ENCODE results near the gene S100A1. TPM values are rescaled to one million over a fixed set of nuclear protein-coding genes. Genes with fewer than 3 reads are reported as not detected.

Gene S100A1
- total and polyA plus RNA-seq, 2 of the 13 experiments (the other 11 are each of a cell fraction or from before 2014, with no cell fraction given) = 120 to 251 TPM

DNA sequence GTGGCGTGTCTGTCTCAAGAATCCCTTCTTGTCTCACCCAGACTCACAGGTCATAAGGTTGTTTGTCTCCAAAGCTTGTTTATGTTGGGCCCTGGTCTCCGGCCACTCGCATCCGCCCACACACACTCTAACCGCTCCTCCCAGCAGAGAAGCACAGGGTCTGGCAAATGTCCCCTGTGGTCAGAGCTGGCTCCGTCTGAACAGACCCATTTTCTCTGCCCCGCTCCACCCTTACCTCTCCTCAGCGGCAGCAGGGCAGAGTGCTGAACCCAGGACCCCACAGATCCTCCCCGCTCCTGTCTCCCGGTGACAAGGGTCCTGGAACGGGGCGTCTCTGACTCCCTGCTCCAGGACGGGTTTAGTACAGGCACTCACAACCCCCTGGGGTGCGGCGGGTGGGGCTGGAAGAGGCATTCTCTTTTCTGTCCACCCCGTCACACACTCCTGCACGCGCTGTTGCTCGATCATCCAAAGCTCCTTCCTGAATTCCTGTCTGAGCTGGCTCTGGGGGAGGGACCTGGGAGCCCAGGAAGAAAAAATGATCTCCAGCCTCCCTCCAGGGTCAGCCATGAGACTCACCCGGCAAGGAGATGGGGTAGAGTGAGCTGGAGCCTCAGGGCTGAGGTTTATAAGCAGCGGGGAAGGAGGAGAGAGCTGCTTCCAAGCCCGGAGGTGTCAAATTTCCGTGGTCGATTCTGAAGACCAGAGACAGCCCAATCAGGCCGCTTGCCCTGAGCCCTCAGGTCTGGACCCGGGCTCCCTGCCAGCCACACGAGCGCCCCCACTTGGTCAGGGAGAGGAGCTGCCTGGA, 1.1 kb upstream of the S100A1 start, which contains the start of gene S100A13 (continued):
- TF ChIP-seq, protein P1, sequence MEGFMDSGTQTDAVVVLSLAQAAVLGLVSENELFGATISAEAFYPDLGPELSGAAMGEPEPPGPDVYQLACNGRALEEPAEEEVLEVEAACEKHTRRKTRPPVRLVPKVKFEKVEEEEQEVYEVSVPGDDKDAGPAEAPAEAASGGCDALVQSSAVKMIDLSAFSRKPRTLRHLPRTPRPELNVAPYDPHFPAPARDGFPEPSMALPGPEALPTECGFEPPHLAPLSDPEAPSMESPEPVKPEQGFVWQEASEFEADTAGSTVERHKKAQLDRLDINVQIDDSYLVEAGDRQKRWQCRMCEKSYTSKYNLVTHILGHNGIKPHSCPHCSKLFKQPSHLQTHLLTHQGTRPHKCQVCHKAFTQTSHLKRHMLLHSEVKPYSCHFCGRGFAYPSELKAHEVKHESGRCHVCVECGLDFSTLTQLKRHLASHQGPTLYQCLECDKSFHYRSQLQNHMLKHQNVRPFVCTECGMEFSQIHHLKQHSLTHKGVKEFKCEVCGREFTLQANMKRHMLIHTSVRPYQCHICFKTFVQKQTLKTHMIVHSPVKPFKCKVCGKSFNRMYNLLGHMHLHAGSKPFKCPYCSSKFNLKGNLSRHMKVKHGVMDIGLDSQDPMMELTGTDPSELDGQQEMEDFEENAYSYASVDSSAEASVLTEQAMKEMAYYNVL (CRISPR knock-in tag; IDR thresholded peaks at IDR 0.05; ENCODE audit: borderline replicate concordance) = no peak; the same call in 1 of the 2 replicates
- TF ChIP-seq POLR2AphosphoS5 (IDR thresholded peaks at IDR 0.05; ENCODE audit: low read depth, low read length) (peak; percentile 95), SAP130 (CRISPR knock-in tag; IDR thresholded peaks at IDR 0.05; ENCODE audit: low read depth) (peak; percentile 67), NAIF1 (CRISPR knock-in tag; IDR thresholded peaks at IDR 0.05; ENCODE audit: borderline replicate concordance) (peak; percentile 79; the same call in 1 of the 2 replicates), SNAI1 (CRISPR knock-in tag; IDR thresholded peaks at IDR 0.05; ENCODE audit: borderline replicate concordance) (no peak), ETV5 (CRISPR knock-in tag; IDR thresholded peaks at IDR 0.05; ENCODE audit: borderline replicate concordance) (peak; percentile 12; the same call in 1 of the 2 replicates), ATAD3A (CRISPR knock-in tag; IDR thresholded peaks at IDR 0.05) (no peak), POLR2A (IDR thresholded peaks at IDR 0.05; ENCODE audit: insufficient read depth in 1 of 2, low read depth in 2 of 2, low read length in 2 of 2) (peak; percentile 91 to 94), MXI1 (IDR thresholded peaks at IDR 0.05; ENCODE audit: borderline replicate concordance, low read depth, low read length) (peak; percentile 30; the same call in 2 of the 3 replicates), ZNF367 (CRISPR knock-in tag; IDR thresholded peaks at IDR 0.05; ENCODE audit: borderline replicate concordance) (no peak), DDIT3 (CRISPR knock-in tag; IDR thresholded peaks at IDR 0.05) (no peak), BRCA1 (CRISPR knock-in tag; IDR thresholded peaks at IDR 0.05) (no peak), ZNF615 (CRISPR knock-in tag; IDR thresholded peaks at IDR 0.05; ENCODE audit: borderline replicate concordance) (0 out of 2 replicates have a peak, but pooled peaks have one; percentile 33), ZNF839 (CRISPR knock-in tag; IDR thresholded peaks at IDR 0.05; ENCODE audit: borderline replicate concordance) (no peak; the same call in 1 of the 2 replicates), ZNF10 (CRISPR knock-in tag; IDR thresholded peaks at IDR 0.05; ENCODE audit: borderline replicate concordance, low read depth) (no peak), IRF9 (CRISPR knock-in tag; IDR thresholded peaks at IDR 0.05; ENCODE audit: borderline replicate concordance) (peak; percentile 75; the same call in 1 of the 2 replicates), SOX5 (CRISPR knock-in tag; IDR thresholded peaks at IDR 0.05; ENCODE audit: borderline replicate concordance) (0 out of 2 replicates have a peak, but pooled peaks have one; percentile 23), ISL2 (CRISPR knock-in tag; IDR thresholded peaks at IDR 0.05) (0 out of 2 replicates have a peak, but pooled peaks have one; percentile 27), ZMYM2 (CRISPR knock-in tag; IDR thresholded peaks at IDR 0.05) (0 out of 2 replicates have a peak, but pooled peaks have one; percentile 1)
- TF ChIP-seq, protein P2, sequence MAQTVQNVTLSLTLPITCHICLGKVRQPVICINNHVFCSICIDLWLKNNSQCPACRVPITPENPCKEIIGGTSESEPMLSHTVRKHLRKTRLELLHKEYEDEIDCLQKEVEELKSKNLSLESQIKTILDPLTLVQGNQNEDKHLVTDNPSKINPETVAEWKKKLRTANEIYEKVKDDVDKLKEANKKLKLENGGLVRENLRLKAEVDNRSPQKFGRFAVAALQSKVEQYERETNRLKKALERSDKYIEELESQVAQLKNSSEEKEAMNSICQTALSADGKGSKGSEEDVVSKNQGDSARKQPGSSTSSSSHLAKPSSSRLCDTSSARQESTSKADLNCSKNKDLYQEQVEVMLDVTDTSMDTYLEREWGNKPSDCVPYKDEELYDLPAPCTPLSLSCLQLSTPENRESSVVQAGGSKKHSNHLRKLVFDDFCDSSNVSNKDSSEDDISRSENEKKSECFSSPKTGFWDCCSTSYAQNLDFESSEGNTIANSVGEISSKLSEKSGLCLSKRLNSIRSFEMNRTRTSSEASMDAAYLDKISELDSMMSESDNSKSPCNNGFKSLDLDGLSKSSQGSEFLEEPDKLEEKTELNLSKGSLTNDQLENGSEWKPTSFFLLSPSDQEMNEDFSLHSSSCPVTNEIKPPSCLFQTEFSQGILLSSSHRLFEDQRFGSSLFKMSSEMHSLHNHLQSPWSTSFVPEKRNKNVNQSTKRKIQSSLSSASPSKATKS (CRISPR knock-in tag; IDR thresholded peaks at IDR 0.05) = no peak
- TF ChIP-seq, protein P3, sequence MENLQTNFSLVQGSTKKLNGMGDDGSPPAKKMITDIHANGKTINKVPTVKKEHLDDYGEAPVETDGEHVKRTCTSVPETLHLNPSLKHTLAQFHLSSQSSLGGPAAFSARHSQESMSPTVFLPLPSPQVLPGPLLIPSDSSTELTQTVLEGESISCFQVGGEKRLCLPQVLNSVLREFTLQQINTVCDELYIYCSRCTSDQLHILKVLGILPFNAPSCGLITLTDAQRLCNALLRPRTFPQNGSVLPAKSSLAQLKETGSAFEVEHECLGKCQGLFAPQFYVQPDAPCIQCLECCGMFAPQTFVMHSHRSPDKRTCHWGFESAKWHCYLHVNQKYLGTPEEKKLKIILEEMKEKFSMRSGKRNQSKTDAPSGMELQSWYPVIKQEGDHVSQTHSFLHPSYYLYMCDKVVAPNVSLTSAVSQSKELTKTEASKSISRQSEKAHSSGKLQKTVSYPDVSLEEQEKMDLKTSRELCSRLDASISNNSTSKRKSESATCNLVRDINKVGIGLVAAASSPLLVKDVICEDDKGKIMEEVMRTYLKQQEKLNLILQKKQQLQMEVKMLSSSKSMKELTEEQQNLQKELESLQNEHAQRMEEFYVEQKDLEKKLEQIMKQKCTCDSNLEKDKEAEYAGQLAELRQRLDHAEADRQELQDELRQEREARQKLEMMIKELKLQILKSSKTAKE (CRISPR knock-in tag; IDR thresholded peaks at IDR 0.05; ENCODE audit: borderline replicate concordance) = no peak
